Nephron progenitor cell (in vitro differentiated cells): ENCODE data around the gene ESYT3.

Source experiments
- DNase-seq: peaks from one replicate; pipeline ENCODE4 v3.0.0; 2021
- H3K27ac Mint-ChIP-seq: 2 replicates; pipeline ENCODE4 v1.8.0; 2021; ENCODE audit warnings: mild to moderate bottlenecking, moderate library complexity, mixed read lengths
- H3K27me3 Mint-ChIP-seq: 2 replicates; pipeline ENCODE4 v1.8.0; 2021; ENCODE audit warnings: mild to moderate bottlenecking, low read depth, mixed read lengths; ENCODE audit not compliant: poor library complexity
- H3K36me3 Mint-ChIP-seq: 2 replicates; pipeline ENCODE4 v1.8.0; 2021; ENCODE audit warnings: low read depth, mixed read lengths
- H3K4me1 Mint-ChIP-seq: 2 replicates; pipeline ENCODE4 v1.8.0; 2021; ENCODE audit warnings: mixed read lengths
- H3K4me3 Mint-ChIP-seq: 2 replicates; pipeline ENCODE4 v1.8.0; 2021; ENCODE audit warnings: mild to moderate bottlenecking, moderate library complexity, mixed read lengths
- H3K9me3 Mint-ChIP-seq: 2 replicates; pipeline ENCODE4 v1.8.0; 2021; ENCODE audit warnings: mild to moderate bottlenecking, moderate library complexity, mixed read lengths
- CTCF ChIP-seq: fragments of 200-600 bp; sonication (generic); IDR thresholded peaks from 2 replicates; pipeline ENCODE4 v1.5.0; 2021; ENCODE audit warnings: antibody characterized with exemption

Gene ESYT3

GRCh38 chr3:138464491-138464860, 30.1 kb downstream of the ESYT3 start:
- no peak overlapping the region for H3K27ac Mint-ChIP-seq
- no peak for DNase-seq
- peaks cover 14% of the 10 kb centered on the region for H3K4me1 Mint-ChIP-seq
- no peaks in the 10 kb centered on the region for H3K36me3 Mint-ChIP-seq
- no peak overlapping the region for H3K4me3 Mint-ChIP-seq
- no peak for TF ChIP-seq CTCF
- H3K27me3 Mint-ChIP-seq = peaks cover 24% of the 10 kb centered on the region
- no peaks in the 10 kb centered on the region for H3K9me3 Mint-ChIP-seq

- Mint-ChIP-seq H3K27me3 (peaks cover 24% of the 10 kb centered on the region), H3K4me1 (peaks cover 14% of the 10 kb centered on the region), H3K4me3 (no peak overlapping the region), H3K36me3 (no peaks in the 10 kb centered on the region), H3K9me3 (no peaks in the 10 kb centered on the region), H3K27ac (no peak overlapping the region)
- TF ChIP-seq CTCF = no peak
- DNase-seq = no peak
Measured at GRCh38 chr3:138465451-138465850, 31.0 kb downstream of the ESYT3 start.

- Mint-ChIP-seq H3K4me3 (no peak overlapping the region), H3K9me3 (no peaks in the 10 kb centered on the region), H3K4me1 (peaks cover 14% of the 10 kb centered on the region), H3K27me3 (peaks cover 24% of the 10 kb centered on the region), H3K27ac (no peak overlapping the region), H3K36me3 (no peaks in the 10 kb centered on the region)
- TF ChIP-seq CTCF = no peak
- no peak for DNase-seq
Measured at GRCh38 chr3:138465925-138466324, 31.5 kb downstream of the ESYT3 start.

GRCh38 chr3:138467931-138468330, 33.5 kb downstream of the ESYT3 start:
- Mint-ChIP-seq H3K4me3 (no peak overlapping the region), H3K27me3 (peaks cover 19% of the 10 kb centered on the region), H3K4me1 (peaks cover 14% of the 10 kb centered on the region), H3K36me3 (no peaks in the 10 kb centered on the region), H3K9me3 (no peaks in the 10 kb centered on the region), H3K27ac (no peak overlapping the region)
- no peak for TF ChIP-seq CTCF
- no peak for DNase-seq

DNA sequence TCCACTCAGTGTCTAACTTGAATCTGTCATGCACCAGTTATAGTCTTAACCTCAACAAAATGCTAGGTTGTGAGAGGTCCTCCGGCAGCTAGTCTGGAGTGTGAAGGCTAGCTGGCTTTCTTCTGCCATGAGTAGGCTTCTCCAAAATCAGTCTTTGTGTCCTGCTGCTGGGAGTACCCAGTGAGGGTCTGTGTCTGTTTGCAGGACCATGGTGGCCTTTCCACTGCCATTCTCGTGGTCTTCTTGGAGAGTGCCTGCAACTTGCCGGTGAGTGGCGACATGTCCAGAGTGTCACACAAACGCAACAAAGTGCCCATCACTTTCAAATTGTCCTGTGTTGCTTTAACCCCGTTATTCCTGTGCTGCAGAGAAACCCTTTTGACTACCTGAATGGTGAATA, 34.0 kb downstream of the ESYT3 start:
- Mint-ChIP-seq H3K27me3 (peaks cover 19% of the 10 kb centered on the region), H3K4me1 (peaks cover 14% of the 10 kb centered on the region), H3K27ac (no peak overlapping the region), H3K4me3 (no peak overlapping the region), H3K9me3 (no peaks in the 10 kb centered on the region), H3K36me3 (no peaks in the 10 kb centered on the region)
- no peak for DNase-seq
- TF ChIP-seq CTCF = no peak

DNA sequence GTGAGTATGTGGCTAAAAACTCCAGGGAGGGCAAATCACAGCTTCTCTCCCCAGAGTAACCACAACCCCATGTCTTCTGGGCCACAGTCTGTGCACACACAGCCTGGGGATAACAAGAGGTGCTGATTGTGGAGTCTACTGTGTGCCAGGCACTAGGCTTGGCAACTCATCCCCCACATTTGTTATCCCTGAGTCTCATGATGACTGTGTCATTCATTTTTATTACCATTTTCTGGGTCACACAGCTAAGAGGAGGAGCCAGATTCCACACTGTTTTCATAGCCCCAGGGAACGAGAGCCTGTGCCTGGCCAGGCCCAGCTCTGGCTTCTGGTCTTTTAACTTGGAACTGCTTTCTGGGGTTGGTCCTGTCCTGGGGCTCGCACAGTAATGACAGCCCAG, 34.5 kb downstream of the ESYT3 start:
- Mint-ChIP-seq H3K4me1 (peaks cover 14% of the 10 kb centered on the region), H3K27ac (no peak overlapping the region), H3K4me3 (no peak overlapping the region), H3K36me3 (no peaks in the 10 kb centered on the region), H3K27me3 (peaks cover 19% of the 10 kb centered on the region), H3K9me3 (no peaks in the 10 kb centered on the region)
- TF ChIP-seq CTCF = no peak
- DNase-seq = no peak
